ENCODE data around the gene ATXN1.
A peak's percentile ranks its signal among the peaks of the same experiment; 100 is the strongest.
"Not testable (repeated sequence)": the region's sequence is repeated elsewhere in the genome, so short reads cannot be mapped to it uniquely, and the experiment has no call there.

The ATXN1 gene

DNA sequence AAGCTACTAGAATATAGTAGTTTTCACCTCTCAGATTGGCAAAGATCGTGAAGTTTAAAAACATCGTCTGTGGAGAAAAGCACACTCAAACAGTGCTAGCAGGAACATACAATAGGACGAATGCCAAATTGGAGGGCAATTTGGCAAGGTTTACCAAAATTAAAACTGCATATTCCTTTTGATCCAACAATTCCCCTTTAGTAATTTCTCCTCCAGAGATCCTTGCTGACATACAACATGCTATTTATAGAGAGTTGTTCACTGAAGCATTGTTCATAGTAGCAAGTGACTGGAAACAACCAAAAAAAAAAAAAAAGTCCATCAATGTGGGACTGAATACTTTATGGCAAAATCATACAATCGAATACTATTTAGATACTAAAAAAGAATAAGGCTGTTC, 202.2 kb downstream of the ATXN1 start:
- DNase-seq, result no peak

- DNase-seq, result no peak
Measured at GRCh38 chr6:16555550-16555949, 205.7 kb downstream of the ATXN1 start.

DNA sequence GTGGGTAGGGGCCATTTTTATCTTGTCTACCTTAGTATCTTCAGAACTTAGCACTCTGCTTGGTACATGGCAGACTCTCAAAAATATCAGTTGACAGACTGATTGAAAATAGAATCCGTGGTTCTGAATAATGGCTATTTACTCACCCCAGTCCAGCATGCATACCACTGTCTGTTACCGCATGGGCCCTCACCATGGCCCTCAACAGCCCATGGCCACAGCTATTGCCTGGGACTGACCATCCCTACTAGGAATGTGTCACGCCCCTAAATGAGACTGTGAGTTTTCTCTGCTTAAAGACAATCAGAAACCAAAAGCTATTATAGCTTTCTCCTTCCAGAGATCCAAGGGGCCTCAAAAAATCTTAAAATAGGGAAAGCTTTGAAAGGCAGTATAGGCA, 207.7 kb downstream of the ATXN1 start:
- DNase-seq, result no peak

DNA sequence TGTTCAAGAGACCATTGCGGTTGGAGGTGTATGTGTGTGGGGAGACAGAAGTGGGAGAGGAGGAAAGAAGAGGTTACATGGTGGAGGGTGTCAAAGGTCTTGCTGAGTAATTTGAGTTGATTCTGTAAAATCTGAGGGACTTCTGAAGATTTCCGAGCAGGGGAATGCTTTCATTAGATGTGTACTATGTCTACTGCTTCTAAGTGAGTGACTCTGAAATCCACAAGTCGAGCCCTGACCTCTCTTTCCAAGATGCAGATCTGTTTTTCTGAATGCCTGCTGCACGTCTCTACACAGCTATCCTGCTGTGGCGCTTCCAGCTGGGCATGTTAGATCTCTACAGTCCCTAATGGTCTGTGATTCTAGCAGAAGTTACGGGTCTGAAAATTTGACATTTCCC, 209.8 kb downstream of the ATXN1 start:
- no peak for DNase-seq

- no peak for DNase-seq
Measured at GRCh38 chr6:16548121-16548520, 213.1 kb downstream of the ATXN1 start.

GRCh38 chr6:16547587-16547986, 213.7 kb downstream of the ATXN1 start:
- DNase-seq, result peak; percentile 8

DNA sequence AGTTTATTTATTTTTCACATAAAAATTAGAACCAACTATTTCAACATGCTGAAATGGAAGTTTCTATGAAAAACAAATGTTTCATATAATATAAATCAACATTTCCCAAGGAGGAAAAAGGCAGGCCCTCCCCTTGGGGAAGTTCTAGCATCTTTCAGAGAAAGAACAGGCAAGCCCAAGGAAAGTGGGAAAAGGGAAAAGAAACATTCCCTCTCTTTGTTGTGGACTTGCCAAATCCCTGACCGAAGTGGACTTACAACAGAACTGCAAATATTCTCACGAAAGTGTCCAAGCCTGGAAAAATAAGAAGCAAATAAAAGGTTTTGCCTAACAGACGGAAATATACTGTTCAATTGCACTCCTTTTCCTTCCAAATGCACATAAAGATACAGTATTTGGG, 214.4 kb downstream of the ATXN1 start:
- DNase-seq, result no peak

GRCh38 chr6:16545382-16545781, 215.9 kb downstream of the ATXN1 start:
- no peak for DNase-seq

DNA sequence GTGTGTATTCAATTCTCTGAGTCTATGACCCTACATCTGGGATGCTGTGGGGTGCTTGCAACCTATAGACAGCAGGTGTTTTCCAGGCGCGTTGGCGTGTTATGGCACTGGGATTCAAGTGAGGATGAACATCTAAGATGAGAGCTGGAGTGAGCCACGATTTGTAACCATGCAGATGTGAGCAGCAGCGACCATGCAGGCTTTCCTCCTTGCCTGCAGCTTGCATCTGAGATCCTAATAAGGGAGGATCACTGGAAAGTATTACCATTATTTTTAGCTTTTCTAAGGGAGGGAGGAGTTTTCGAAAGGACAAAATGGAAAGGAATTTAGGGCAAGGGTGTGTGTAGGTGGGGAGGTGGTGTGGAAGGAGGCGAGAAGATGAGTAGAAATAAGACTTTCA, 216.7 kb downstream of the ATXN1 start:
- no peak for DNase-seq

DNA sequence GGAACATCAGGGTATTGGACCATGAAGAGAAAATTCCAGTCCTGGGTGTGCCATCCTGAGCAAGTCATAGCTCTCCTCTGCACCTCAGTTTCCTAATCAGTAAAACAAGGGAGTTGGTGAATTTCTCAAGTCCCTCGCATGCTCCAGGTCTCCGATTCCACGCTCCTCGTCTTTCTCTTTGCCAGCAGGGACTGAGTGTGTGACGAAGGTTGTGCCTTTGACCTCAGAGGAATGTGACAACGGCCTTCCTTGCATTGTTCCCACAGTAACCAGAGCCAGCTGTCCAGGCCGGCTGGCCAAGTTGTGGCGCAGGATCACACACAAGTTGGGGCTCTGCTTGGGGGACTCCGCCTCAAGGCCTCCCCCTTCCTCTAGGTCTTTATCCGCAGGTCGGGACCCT, 217.3 kb downstream of the ATXN1 start:
- DNase-seq, result no peak

GRCh38 chr6:16543521-16543920, 217.7 kb downstream of the ATXN1 start:
- no peak for DNase-seq

DNA sequence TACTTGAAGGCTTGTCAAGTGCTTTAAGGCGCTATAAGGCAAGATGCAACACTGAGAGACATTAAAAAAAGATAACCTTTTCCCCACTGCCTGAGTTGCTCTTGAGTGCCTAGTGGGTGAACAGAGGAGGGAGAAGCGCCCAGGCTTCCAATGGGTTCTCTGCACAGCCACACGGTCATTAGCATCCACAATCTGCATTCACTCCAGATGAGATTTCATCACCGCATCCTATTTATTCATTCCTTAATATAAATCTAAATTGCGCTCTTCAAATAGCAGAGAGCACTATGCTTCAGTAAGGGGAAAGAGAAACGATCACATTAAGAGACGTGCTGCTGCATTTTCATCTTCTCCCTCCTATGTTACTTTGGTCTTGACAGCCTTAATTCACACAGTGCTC, 219.2 kb downstream of the ATXN1 start:
- DNase-seq, result no peak

GRCh38 chr6:16540804-16541752, 220.2 kb downstream of the ATXN1 start:
- DNase-seq, result peak; percentile 13

- DNase-seq, result not testable (repeated sequence)
Measured at GRCh38 chr6:16540383-16540782, 220.9 kb downstream of the ATXN1 start.

- no peak for DNase-seq
Measured at GRCh38 chr6:16539086-16539931, 222.0 kb downstream of the ATXN1 start.

GRCh38 chr6:16535564-16535963, 225.7 kb downstream of the ATXN1 start:
- DNase-seq, result no peak

GRCh38 chr6:16533721-16534136, 227.5 kb downstream of the ATXN1 start:
- no peak for DNase-seq

DNA sequence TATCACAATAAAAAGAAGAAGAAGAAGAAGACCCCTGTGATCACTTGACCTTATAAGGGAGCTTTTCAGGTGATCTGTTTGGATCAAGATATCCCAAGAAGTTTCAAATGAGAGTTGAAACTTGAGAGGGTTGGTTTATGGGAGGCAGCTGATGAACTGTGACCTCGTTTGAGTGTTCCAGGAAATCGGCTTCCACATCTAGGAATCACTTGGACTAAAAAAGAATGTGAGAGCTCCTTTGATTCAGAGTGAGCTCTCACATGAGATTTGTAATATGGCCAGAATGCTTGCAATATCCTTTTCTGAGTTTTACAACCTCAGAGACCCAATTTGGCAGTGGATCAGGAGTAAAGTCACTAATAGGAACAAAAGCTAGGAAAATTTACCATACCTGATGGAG, 228.1 kb downstream of the ATXN1 start:
- DNase-seq, result no peak

GRCh38 chr6:16527691-16528090, 233.6 kb downstream of the ATXN1 start:
- DNase-seq, result no peak

DNA sequence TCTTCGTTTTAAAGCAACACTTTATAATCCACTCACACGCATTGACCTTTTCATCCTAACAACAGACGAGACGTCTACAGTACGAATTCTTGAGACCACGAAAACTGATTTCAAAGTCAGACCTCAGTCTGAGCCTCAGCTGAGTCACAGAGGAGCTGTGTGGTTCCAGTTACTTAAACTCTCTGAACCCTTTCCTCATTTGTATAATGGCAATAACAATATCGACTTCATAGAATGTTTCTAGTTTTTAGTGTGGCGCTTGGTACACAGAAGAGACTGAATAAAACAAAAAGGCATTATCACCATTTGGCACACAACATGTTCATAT, 236.9 kb downstream of the ATXN1 start:
- no peak for DNase-seq

DNA sequence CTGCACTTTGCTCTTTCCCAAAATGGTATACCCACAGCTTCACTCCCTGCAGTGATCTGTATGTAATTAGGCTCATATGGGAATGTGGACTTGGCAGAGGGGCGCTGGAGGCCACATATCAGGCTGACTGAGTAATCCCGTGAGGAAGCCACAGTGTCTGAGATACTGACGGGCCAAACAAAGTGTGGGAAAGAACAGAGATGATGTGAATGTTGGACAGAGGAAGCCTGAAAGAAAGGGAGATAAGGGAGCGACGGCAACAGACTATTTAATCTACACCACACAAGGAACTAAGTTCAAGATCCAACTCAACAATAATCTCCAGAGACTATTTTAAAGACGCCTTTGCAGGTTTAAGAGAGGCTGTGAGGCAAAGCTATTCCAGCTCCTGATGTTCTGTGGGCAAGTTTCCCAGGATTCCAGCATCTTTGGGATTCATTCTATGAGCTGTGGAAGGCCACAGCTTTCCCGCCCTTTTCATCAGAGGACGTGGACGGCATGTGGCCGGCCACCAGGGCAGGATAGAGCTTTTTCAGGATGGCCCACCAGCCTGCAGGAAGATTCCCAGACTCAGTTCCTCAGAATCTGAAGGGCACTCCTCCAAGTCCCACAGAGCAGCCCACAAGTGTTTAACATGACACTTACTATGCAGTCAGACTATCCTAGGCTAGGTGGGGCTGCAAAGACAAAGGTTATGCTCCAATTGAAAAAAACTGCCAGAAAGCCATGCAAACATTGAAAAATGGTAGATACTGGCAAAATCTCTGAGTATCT, 237.5 kb downstream of the ATXN1 start:
- no peak for DNase-seq

- no peak for DNase-seq
Measured at GRCh38 chr6:16522937-16523336, 238.3 kb downstream of the ATXN1 start.

- no peak for DNase-seq
Measured at GRCh38 chr6:16521528-16521927, 239.7 kb downstream of the ATXN1 start.

All from suppressor macrophage treated with lipopolysaccharide for 4 hours (primary cell).